RWPE1 (cell line): ENCODE data around the gene LINC00305.

ENCODE experiments used
- CTCF ChIA-PET: fragments of 350-600 bp; sonication (Branson Sonifier 250); formaldehyde crosslinking; extraction: SDS; loops from one replicate; lab custom pipeline; 2021; lab: Yijun Ruan, JAX
- POLR2A ChIA-PET: fragments of 400-600 bp; formaldehyde crosslinking; extraction: SDS; loops from one replicate; lab custom pipeline; 2020; ENCODE audit warnings: antibody characterized with exemption; ENCODE audit not compliant: low non-redundant PET; lab: Yijun Ruan, JAX
- DNase-seq: peaks from one replicate; pipeline ENCODE4 v3.0.0; 2012; ENCODE audit warnings: low spot score
- H3K27ac ChIP-seq: fragments of 450-650 bp; 2 replicates; pipeline ENCODE4 v1.5.1; 2017
- TF ChIP-seq, protein P1 (sequence below): fragments of 450-650 bp; conservative IDR thresholded peaks from 2 replicates; pipeline ENCODE4 v1.5.1; 2017; ENCODE audit warnings: low read depth, mild to moderate bottlenecking

Gene LINC00305

DNA sequence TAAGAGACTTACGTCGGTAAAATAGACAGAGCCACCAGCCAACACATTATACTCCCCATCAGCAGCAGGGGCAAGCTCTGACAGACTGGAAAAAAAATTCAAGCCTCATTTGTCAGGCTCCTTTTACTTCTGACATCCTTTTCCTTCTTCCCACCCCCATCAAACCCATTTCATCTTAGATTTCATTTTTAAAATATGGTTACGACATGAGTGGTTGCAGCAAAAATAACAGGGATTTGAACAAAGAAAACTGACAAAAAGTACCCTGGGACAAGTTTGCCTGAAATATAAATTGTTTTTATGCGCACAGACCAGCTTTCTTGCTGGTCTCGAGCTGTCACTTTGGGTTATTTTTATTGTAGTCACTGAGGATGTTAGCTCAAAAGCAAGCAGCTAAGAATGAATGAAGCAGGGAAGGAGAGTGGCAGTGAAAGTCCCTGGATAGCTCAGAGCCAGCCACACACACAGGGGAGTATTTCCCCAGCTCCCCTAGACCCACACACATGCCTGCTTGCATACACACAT, 30.7 kb upstream of the LINC00305 start:
- ChIA-PET POLR2A (no interaction called here), CTCF (no interaction called here)
- DNase-seq, result no peak
- TF ChIP-seq, protein P1, sequence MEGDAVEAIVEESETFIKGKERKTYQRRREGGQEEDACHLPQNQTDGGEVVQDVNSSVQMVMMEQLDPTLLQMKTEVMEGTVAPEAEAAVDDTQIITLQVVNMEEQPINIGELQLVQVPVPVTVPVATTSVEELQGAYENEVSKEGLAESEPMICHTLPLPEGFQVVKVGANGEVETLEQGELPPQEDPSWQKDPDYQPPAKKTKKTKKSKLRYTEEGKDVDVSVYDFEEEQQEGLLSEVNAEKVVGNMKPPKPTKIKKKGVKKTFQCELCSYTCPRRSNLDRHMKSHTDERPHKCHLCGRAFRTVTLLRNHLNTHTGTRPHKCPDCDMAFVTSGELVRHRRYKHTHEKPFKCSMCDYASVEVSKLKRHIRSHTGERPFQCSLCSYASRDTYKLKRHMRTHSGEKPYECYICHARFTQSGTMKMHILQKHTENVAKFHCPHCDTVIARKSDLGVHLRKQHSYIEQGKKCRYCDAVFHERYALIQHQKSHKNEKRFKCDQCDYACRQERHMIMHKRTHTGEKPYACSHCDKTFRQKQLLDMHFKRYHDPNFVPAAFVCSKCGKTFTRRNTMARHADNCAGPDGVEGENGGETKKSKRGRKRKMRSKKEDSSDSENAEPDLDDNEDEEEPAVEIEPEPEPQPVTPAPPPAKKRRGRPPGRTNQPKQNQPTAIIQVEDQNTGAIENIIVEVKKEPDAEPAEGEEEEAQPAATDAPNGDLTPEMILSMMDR, result no peak
- no peak overlapping the region for H3K27ac ChIP-seq

DNA sequence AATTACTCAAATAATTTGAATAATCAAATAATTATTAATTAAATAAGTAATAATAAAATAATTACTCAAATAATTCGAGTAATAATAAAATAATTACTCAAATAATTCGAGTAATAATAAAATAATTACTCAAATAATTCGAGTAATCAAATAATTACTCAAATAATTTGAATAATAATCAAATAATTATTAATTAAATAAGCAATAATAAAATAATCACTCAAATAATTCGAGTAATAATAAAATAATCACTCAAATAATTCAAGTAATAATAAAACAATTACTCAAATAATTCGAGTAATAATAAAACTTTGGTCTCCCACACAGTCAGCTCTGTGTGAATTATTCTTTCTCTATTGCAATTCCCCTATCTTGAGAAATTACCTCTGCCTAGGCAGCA, 30.0 kb upstream of the LINC00305 start:
- H3K27ac ChIP-seq, result no peak overlapping the region
- CTCF ChIA-PET, result no interaction called here
- POLR2A ChIA-PET, result no interaction called here
- no peak for DNase-seq
- TF ChIP-seq, protein P1, result no peak

DNA sequence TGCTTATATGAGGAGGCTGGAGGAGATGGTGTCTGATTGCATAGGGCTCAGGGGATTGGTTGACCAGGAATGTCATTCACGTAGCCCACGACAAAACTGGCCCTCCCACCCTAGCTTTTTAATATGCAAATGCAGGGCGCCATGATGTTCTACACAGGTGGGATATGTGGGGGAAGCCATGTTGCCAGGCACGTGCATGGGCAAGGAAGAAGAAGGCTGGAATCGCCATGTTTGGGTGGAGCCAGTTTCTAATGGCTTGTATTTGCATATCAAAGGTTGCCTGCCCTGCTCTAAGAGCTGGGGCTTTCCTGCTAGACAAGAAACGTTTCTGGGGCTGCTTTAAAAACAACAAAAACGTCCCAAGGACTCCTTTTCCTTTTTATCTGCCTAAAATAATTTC, 26.5 kb upstream of the LINC00305 start:
- POLR2A ChIA-PET, result no interaction called here
- TF ChIP-seq, protein P1, result no peak
- DNase-seq, result no peak
- CTCF ChIA-PET, result no interaction called here
- H3K27ac ChIP-seq, result no peak overlapping the region

DNA sequence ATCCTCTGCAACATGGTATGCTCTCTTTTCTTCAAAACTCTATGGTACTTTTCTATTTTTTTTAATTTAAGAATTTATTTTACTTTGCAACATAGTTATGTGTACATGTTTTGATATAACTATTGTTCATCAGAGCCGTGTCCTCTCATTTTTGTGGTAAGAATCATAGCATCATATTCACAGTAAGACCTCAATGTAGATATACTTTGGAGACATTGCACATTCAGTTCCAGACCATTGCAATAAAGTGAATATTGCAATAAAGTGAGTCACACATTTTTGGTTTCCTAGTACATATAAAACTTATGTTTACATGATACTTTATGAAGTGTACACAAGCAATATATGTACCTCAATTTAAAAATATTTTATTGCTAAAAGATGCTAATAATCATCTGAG, 22.7 kb upstream of the LINC00305 start:
- TF ChIP-seq, protein P1, result no peak
- H3K27ac ChIP-seq, result no peak overlapping the region
- ChIA-PET CTCF (no interaction called here), POLR2A (no interaction called here)
- DNase-seq, result no peak

DNA sequence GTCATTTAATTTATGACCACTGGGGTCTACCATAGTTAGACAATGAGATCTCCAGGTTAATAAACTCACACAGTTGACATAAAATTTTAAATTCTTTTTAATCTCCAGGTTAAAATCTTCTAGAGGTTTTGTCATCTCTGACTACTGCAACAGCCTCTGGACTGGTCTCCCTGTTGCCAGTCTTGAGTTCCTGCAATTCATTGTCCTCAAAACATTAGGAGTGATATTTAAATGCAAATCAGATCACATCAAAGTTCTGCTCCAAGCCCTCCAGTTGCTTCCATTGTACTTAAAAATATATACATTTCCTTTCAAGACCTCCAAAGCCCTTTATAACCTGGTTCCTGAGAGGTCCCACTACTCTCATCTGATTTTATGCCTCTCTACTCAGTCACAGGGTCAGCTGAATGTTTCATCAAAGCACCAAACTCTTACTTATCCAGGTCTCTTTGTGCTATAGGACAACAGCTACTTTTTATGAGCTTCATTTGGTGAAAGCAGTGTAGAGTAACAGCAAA, 18.6 kb upstream of the LINC00305 start:
- CTCF ChIA-PET, result no interaction called here
- POLR2A ChIA-PET, result no interaction called here
- H3K27ac ChIP-seq, result no peak overlapping the region
- DNase-seq, result no peak
- TF ChIP-seq, protein P1, result no peak

DNA sequence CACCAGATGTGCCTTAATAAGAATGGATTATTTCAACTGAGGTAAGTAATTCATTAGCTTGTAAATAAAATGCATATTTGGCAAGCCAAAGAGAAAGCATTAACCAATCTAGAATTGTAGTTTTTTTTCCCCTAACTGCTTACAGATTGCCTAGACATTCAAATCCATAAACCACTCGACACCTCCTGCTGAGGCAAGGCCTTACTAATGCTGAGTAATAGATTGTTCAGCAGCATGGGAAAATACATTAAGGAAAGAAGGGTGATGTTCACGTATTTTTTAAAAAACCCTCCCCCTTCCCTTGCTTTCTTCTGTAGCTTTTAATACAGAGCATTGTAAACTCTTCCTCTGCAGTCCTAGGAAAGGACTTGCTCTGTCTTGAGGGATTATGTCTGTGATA, 17.0 kb upstream of the LINC00305 start:
- no peak for DNase-seq
- POLR2A ChIA-PET, result no interaction called here
- CTCF ChIA-PET, result no interaction called here
- H3K27ac ChIP-seq, result no peak overlapping the region
- TF ChIP-seq, protein P1, result no peak
